CD4-positive, alpha-beta T cell (primary cell): ENCODE data around the gene AIFM1. TPM values are rescaled to one million over a fixed set of nuclear protein-coding genes. Genes with fewer than 3 reads are reported as not detected.

Experiments
- ATAC-seq: fragments of 200-7000 bp; cut with Tn5 transposase; one replicate; pipeline ENCODE4 v1.10.0; 2022; ENCODE audit warnings: mild to moderate bottlenecking; ENCODE audit not compliant: poor library complexity
- CTCF ChIA-PET: fragments of 350-600 bp; sonication (Branson Sonifier 250); formaldehyde crosslinking; loops from one replicate; lab custom pipeline; 2021; ENCODE audit warnings: antibody characterized with exemption, inconsistent platforms; lab: Charles Lee
- POLR2A ChIA-PET: fragments of 350-600 bp; sonication (Branson Sonifier 250); formaldehyde crosslinking; loops from one replicate; lab custom pipeline; 2021; ENCODE audit warnings: antibody characterized with exemption, inconsistent platforms; lab: Charles Lee
- DNase-seq, 14 experiments: peaks; one replicate each; pipeline ENCODE4 v3.0.0-alpha.2; 2013 to 2020; ENCODE audit warnings: mixed read lengths in 2 of 14
- H3K27ac ChIP-seq, 2 donors: one replicate each; pipeline versions ENCODE4 v1.5.1 to v1.7.0; 2013; ENCODE audit warnings: low read length in 2 of 2, low read depth in 1 of 2, mild to moderate bottlenecking in 1 of 2
- H3K27me3 ChIP-seq, 2 experiments: 1 replicate in 1 of 2; 2 replicates in 1 of 2; pipeline versions ENCODE4 v1.6.1 to v1.7.0; 2013; ENCODE audit warnings: low read length in 2 of 2, control low read depth in 1 of 2, mild to moderate bottlenecking in 1 of 2, moderate library complexity in 1 of 2; ENCODE audit not compliant: insufficient read depth in 2 of 2, control insufficient read depth in 1 of 2
- H3K36me3 ChIP-seq: one replicate; pipeline ENCODE4 v1.6.1; 2013; ENCODE audit warnings: low read length, control low read depth; ENCODE audit not compliant: insufficient read depth
- H3K4me1 ChIP-seq: one replicate; pipeline ENCODE4 v1.6.1; 2013; ENCODE audit warnings: low read length, control low read depth; ENCODE audit not compliant: insufficient read depth
- H3K4me3 ChIP-seq: one replicate; pipeline ENCODE4 v1.5.1; 2013; ENCODE audit warnings: mild to moderate bottlenecking, low read length, moderate library complexity
- H3K9me3 ChIP-seq, 2 experiments: 1 replicate in 1 of 2; 2 replicates in 1 of 2; pipeline versions ENCODE4 v1.6.1 to v1.7.0; 2013; ENCODE audit warnings: low read length in 2 of 2, mild to moderate bottlenecking in 2 of 2, control low read depth in 1 of 2, moderate library complexity in 1 of 2; ENCODE audit not compliant: control insufficient read depth in 1 of 2, insufficient read depth in 1 of 2
- H3K27ac Mint-ChIP-seq: one replicate; pipeline ENCODE4 v1.8.0; 2020; ENCODE audit warnings: mixed read lengths
- H3K27me3 Mint-ChIP-seq: one replicate; pipeline ENCODE4 v1.8.0; 2021; ENCODE audit warnings: mixed read lengths
- H3K36me3 Mint-ChIP-seq: one replicate; pipeline ENCODE4 v1.8.0; 2021; ENCODE audit warnings: low read depth, mixed read lengths
- H3K4me1 Mint-ChIP-seq: one replicate; pipeline ENCODE4 v1.8.0; 2021; ENCODE audit warnings: low read depth, mixed read lengths
- H3K4me3 Mint-ChIP-seq: one replicate; pipeline ENCODE4 v1.8.0; 2020; ENCODE audit warnings: mild to moderate bottlenecking, mixed read lengths
- H3K9me3 Mint-ChIP-seq: one replicate; pipeline ENCODE4 v1.8.0; 2020; ENCODE audit warnings: mixed read lengths
- intact Hi-C, 2 experiments: fragments of 100-400 bp; cut with DNase I in 1 of 2; cut with micrococcal nuclease in 1 of 2; formaldehyde crosslinking; loops; one replicate each; pipeline versions ENCODE4 v1.15.1 to v1.9.0; 2023 to 2025; cut with DNase I, micrococcal nuclease
- total RNA-seq, 174 experiments: library from RNA in 2 of 174; stranded (reverse) in 2 of 174; gene quantifications; one replicate each; pipeline ENCODE4 v1.2.3 and lab custom pipeline; 2021 to 2026
- TF ChIP-seq, protein P1 (sequence below): fragments of 200-600 bp; IDR thresholded peaks from one replicate; pipeline ENCODE4 v1.8.0; 2022; ENCODE audit warnings: antibody characterized with exemption, mild to moderate bottlenecking

The AIFM1 gene
- total RNA-seq, 2 experiments from 2014 or later, result 6.1 to 6.4 TPM

DNA sequence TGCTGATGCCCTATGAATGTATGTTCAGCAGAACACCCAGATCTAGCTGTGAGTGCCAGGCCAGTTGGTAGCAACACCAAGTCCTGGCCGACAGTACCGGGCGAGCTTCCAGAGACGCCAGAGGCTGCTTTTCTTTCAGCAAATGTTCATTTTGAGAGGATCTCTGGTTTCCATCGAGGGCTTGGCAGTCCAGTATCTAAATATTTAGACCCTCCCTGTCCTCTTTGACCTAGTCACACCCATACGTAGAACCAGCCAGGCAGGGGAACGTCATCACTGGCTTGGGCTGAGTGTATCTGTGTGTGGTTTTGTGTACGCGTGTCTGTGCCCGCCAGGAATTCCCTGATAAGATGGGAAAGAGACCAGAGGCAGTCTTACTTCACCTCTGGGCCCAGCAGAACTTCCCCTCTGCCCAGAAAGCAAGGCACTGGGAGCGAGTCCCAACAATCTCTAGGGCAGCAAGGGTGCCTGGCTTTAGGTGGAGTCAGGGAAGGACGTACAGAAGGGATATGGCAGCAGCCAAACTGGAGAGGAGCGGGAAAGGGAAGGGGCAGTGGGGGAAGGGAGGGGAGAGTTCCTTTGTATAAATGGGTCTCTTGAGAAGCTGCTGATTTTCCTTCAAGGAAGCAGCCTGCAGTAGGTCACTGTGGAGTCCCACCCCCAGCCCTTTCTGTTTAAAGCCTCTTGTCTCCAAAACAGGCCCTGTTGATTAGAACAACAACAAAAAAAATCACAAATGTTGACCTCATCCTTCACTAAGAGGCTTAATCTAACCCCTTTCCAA is 40.4 kb downstream of the AIFM1 start:
- peaks cover 17% of the 10 kb centered on the region for H3K36me3 ChIP-seq
- no peaks in the 10 kb centered on the region for H3K27me3 Mint-ChIP-seq
- peaks cover 12% of the 10 kb centered on the region for H3K4me1 ChIP-seq
- peaks cover 26% of the 10 kb centered on the region for H3K36me3 Mint-ChIP-seq
- no peak overlapping the region for H3K4me3 Mint-ChIP-seq
- intact Hi-C loops, result no loop called here
- CTCF ChIA-PET, result no interaction called here
- POLR2A ChIA-PET, result no interaction called here
- H3K9me3 ChIP-seq, result no peaks in the 10 kb centered on the region
- H3K27me3 ChIP-seq, result no peaks in the 10 kb centered on the region
- ATAC-seq, result no peak
- no peak overlapping the region for H3K27ac ChIP-seq
- H3K27ac Mint-ChIP-seq, result no peak overlapping the region
- H3K9me3 Mint-ChIP-seq, result no peaks in the 10 kb centered on the region
- DNase-seq, result no peak
- no peaks in the 10 kb centered on the region for H3K4me1 Mint-ChIP-seq
- H3K4me3 ChIP-seq, result no peak overlapping the region
- TF ChIP-seq, protein P1, sequence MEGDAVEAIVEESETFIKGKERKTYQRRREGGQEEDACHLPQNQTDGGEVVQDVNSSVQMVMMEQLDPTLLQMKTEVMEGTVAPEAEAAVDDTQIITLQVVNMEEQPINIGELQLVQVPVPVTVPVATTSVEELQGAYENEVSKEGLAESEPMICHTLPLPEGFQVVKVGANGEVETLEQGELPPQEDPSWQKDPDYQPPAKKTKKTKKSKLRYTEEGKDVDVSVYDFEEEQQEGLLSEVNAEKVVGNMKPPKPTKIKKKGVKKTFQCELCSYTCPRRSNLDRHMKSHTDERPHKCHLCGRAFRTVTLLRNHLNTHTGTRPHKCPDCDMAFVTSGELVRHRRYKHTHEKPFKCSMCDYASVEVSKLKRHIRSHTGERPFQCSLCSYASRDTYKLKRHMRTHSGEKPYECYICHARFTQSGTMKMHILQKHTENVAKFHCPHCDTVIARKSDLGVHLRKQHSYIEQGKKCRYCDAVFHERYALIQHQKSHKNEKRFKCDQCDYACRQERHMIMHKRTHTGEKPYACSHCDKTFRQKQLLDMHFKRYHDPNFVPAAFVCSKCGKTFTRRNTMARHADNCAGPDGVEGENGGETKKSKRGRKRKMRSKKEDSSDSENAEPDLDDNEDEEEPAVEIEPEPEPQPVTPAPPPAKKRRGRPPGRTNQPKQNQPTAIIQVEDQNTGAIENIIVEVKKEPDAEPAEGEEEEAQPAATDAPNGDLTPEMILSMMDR, result no peak

DNA sequence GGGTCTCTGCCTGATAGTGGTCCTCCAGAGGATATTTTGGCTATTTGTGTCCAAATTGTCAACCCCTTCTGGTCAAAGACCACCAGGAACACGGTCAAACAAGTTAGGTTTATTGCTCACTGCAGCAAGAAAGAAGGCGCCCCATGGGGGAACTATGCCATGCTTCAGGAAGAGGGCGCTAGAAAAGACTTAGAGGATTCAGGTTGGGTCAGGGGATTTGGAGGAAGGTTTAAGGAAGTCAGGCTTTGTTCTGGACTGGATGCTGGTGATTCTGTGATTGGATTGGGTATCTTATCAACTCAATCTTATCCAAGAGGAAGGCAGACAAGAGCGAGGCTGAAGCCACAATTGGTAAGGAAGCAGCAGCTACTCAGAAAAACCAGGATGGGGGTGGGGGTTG is 41.1 kb downstream of the AIFM1 start:
- no peaks in the 10 kb centered on the region for H3K27me3 ChIP-seq
- intact Hi-C loops, result loop anchor here in 1 of 2 experiments (5.0 kb wide), 1 partner anchor 68 kb away; no protein-coding TSS in a partner anchor
- no peak overlapping the region for H3K4me3 Mint-ChIP-seq
- no peak overlapping the region for H3K4me3 ChIP-seq
- H3K9me3 ChIP-seq, result no peaks in the 10 kb centered on the region
- no peaks in the 10 kb centered on the region for H3K4me1 Mint-ChIP-seq
- ChIA-PET CTCF (no interaction called here), POLR2A (no interaction called here)
- peaks cover 20% of the 10 kb centered on the region for H3K36me3 Mint-ChIP-seq
- H3K27ac Mint-ChIP-seq, result no peak overlapping the region
- TF ChIP-seq, protein P1, result no peak
- DNase-seq (no peak), ATAC-seq (no peak)
- H3K27me3 Mint-ChIP-seq, result no peaks in the 10 kb centered on the region
- H3K27ac ChIP-seq, result no peak overlapping the region
- peaks cover 17% of the 10 kb centered on the region for H3K4me1 ChIP-seq
- H3K36me3 ChIP-seq, result peaks cover 13% of the 10 kb centered on the region
- H3K9me3 Mint-ChIP-seq, result no peaks in the 10 kb centered on the region

DNA sequence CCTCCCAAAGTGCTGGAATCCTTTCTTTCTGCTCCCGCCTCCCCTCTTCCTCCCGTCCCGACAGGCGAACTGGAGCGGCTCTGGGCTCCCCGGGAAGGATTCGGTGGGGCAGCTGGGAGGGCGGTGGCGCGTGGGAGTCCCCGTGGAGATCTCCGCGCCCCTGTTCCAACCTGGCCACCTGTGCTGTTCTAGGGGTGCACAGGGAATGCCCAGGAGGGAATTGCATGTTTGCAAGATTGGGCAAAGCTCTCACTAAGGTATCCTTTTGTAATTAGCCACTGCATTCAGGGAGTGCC is 44.2 kb downstream of the AIFM1 start:
- no peaks in the 10 kb centered on the region for H3K27me3 ChIP-seq
- no peaks in the 10 kb centered on the region for H3K9me3 Mint-ChIP-seq
- peaks cover 6% of the 10 kb centered on the region for H3K36me3 ChIP-seq
- H3K9me3 ChIP-seq, result no peaks in the 10 kb centered on the region
- no peak overlapping the region for H3K27ac ChIP-seq
- H3K36me3 Mint-ChIP-seq, result no peaks in the 10 kb centered on the region
- no peak overlapping the region for H3K27ac Mint-ChIP-seq
- TF ChIP-seq, protein P1, result no peak
- H3K4me1 Mint-ChIP-seq, result peaks cover 5% of the 10 kb centered on the region
- POLR2A ChIA-PET, result interaction anchor here (1.1 to 1.8 kb wide), 5 partner anchors 23 to 42 kb away, joined by 3 to 7 read pairs (median 4); no protein-coding TSS in a partner anchor
- DNase-seq (no peak), ATAC-seq (no peak)
- H3K4me3 Mint-ChIP-seq, result no peak overlapping the region
- intact Hi-C loops, result loop anchor here (2.0 to 5.0 kb wide), 3 partner anchors 41 to 71 kb away; no protein-coding TSS in a partner anchor
- CTCF ChIA-PET, result interaction anchor here (0.7 to 5.7 kb wide), 10 partner anchors 11 to 224 kb away, joined by 3 to 76 read pairs (median 4); partner anchors contain the start of gene ELF4
- no peak overlapping the region for H3K4me3 ChIP-seq
- no peaks in the 10 kb centered on the region for H3K27me3 Mint-ChIP-seq
- peaks cover 31% of the 10 kb centered on the region for H3K4me1 ChIP-seq
